HFFc6 (cell line): ENCODE data around the gene SMNDC1. TPM values are rescaled to one million over a fixed set of nuclear protein-coding genes. Genes with fewer than 3 reads are reported as not detected.

Source experiments
- DNase-seq: peaks from one replicate; pipeline ENCODE4 v3.0.0-alpha.2; 2018
- H3K27ac Mint-ChIP-seq: 2 replicates; pipeline ENCODE4 v1.8.0; 2020; ENCODE audit warnings: mild to moderate bottlenecking, mixed read lengths
- H3K27me3 Mint-ChIP-seq: 2 replicates; pipeline ENCODE4 v1.8.0; 2021; ENCODE audit warnings: mild to moderate bottlenecking, moderate library complexity, mixed read lengths; ENCODE audit not compliant: insufficient read depth
- H3K36me3 Mint-ChIP-seq: 2 replicates; pipeline ENCODE4 v1.8.0; 2021; ENCODE audit warnings: low read depth, mixed read lengths
- H3K4me1 Mint-ChIP-seq: 2 replicates; pipeline ENCODE4 v1.8.0; 2020; ENCODE audit warnings: low read depth, mixed read lengths
- H3K4me3 Mint-ChIP-seq: 2 replicates; pipeline ENCODE4 v1.8.0; 2020; ENCODE audit warnings: mild to moderate bottlenecking, moderate library complexity, mixed read lengths
- H3K9me3 Mint-ChIP-seq: 2 replicates; pipeline ENCODE4 v1.8.0; 2020; ENCODE audit warnings: mild to moderate bottlenecking, mixed read lengths
- total RNA-seq, 6 experiments: library from RNA; stranded (reverse); fragmentation: NEBNext Ultra II Directional; extraction: Animal tissue kit (Norgen Biotek cat#: 25700); gene quantifications; 2 replicates in 1 of 6; 3 replicates in 5 of 6; pipeline ENCODE4 v1.2.3, GENCODE V29; 2021
- TF ChIP-seq, protein P1 (sequence below): fragments of 200-600 bp; sonication (generic); IDR thresholded peaks from 2 replicates; pipeline ENCODE4 v1.5.0; 2021; ENCODE audit warnings: antibody characterized with exemption, mild to moderate bottlenecking

Gene SMNDC1
- total RNA-seq, 6 experiments from 2014 or later: 31.5 to 37.5 (median 34.8) TPM

DNA sequence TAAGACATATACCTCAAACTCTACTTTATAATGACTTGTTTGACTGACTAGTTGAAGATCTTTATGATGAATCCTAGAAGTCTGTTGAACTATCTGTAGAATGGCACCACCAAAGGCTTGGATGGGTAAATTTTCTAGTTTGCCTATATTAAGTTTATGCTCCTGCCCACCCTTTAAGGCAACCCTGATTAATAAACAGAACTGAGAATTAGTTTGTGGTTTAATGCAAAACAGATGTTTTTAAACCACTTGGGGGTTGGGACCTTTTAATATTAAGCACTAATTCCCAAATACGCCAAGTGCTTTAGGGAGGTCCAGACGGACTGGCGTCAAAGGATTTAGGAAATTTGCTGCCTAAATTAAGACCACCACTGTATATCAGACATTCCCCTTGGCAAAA is 20.5 kb downstream of the SMNDC1 start:
- DNase-seq: no peak
- Mint-ChIP-seq H3K4me1 (peaks cover 3% of the 10 kb centered on the region), H3K27ac (no peak overlapping the region), H3K4me3 (no peak overlapping the region), H3K36me3 (0 out of 2 replicates have a peak, but pooled peaks cover 4% of the 10 kb centered on the region), H3K9me3 (no peaks in the 10 kb centered on the region), H3K27me3 (no peaks in the 10 kb centered on the region; the same call in 1 of the 2 replicates)
- TF ChIP-seq, protein P1, sequence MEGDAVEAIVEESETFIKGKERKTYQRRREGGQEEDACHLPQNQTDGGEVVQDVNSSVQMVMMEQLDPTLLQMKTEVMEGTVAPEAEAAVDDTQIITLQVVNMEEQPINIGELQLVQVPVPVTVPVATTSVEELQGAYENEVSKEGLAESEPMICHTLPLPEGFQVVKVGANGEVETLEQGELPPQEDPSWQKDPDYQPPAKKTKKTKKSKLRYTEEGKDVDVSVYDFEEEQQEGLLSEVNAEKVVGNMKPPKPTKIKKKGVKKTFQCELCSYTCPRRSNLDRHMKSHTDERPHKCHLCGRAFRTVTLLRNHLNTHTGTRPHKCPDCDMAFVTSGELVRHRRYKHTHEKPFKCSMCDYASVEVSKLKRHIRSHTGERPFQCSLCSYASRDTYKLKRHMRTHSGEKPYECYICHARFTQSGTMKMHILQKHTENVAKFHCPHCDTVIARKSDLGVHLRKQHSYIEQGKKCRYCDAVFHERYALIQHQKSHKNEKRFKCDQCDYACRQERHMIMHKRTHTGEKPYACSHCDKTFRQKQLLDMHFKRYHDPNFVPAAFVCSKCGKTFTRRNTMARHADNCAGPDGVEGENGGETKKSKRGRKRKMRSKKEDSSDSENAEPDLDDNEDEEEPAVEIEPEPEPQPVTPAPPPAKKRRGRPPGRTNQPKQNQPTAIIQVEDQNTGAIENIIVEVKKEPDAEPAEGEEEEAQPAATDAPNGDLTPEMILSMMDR: no peak

DNA sequence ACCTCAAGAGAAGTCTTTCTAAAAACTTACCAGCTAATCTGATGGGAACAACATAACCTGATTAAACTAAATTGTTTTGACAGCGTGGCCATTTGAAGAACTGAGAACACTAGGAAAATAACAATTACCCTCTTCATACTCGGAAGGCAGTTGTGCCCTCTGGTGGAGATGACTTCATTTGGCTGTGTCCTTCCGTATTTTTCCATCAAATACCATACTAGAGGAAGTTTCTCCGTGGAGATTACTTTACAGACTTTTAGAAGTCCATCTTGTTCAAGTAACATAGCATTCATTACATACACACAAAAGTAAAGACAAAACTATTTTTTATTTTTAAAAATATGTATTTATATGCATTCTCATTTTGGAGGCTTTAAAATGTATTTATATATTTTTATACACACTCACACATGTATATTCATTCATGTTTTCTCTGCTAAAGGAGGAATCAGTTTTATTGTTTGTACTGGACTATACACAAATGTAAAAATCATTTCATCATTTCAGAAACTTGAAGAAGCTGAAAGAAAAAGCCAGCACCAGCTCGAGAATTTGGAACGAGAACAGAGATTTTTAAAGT is 25.2 kb downstream of the SMNDC1 start:
- H3K4me3 Mint-ChIP-seq: peak overlapping the region; percentile 71
- no peak overlapping the region for H3K27ac Mint-ChIP-seq
- DNase-seq: peak; percentile 52
- H3K27me3 Mint-ChIP-seq: no peaks in the 10 kb centered on the region; the same call in none of the 2 replicates
- no peaks in the 10 kb centered on the region for H3K36me3 Mint-ChIP-seq
- TF ChIP-seq, protein P1: peak; percentile 93
- H3K9me3 Mint-ChIP-seq: no peaks in the 10 kb centered on the region
- H3K4me1 Mint-ChIP-seq: peaks cover 8% of the 10 kb centered on the region

DNA sequence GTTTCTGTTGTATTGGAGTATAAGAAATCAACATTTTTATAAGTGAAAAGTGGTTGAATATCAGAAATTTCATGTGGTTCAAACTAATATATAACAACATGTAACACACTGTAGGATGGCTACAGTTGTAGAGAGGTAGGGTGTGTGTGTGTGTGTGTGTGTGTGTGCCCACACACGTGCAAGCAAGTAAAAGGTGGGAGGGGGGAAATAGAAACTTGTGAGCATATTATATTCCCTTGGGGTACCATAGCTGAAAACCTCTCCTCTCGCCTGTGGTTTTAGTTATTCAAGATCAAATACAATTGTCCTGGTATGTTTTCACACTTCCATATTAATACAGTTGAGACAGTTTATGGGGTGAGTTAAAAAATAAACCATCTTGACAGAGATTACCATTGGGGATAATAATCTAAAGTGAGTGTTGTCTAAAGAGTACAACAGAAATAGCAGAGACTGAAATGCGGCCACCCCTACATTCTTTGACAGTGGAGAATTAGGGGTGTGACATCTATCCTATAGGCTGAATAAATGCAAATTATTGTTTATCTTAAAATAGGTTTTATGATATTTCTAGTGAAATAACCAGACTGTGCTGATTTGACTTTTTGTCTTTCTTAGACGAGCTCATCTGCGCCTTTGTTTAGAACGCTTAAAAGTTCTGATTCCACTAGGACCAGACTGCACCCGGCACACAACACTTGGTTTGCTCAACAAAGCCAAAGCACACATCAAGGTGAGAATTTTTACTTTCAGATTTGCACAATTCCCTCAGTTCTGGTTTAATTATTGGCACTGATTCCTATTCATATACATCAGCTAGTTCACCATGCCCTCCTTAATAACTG is 25.9 kb downstream of the SMNDC1 start:
- Mint-ChIP-seq H3K27ac (no peak overlapping the region), H3K9me3 (no peaks in the 10 kb centered on the region), H3K27me3 (no peaks in the 10 kb centered on the region; the same call in none of the 2 replicates), H3K4me3 (peak overlapping the region; percentile 71), H3K4me1 (peaks cover 9% of the 10 kb centered on the region), H3K36me3 (no peaks in the 10 kb centered on the region)
- no peak for DNase-seq
- TF ChIP-seq, protein P1: no peak

DNA sequence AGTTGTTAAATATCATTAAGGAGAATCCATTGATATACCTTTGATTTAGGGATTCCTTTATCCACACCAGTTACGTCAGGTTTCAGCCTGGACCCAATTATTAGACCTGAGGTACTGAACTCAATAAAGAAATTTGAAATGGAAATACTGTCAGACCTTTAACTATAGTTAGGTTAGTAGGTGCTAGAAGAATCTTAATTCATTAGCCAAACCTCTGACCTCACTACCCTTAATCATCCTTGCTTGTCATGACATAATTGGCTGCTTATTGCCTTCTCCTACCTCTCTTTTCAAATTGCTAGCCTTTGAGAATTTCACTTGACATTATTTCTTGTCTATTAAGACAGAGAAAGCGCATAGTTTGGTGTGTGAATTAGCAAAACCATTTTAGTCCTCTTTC is 27.1 kb downstream of the SMNDC1 start:
- Mint-ChIP-seq H3K4me3 (no peak overlapping the region), H3K27me3 (peaks cover 1% of the 10 kb centered on the region), H3K9me3 (no peaks in the 10 kb centered on the region), H3K36me3 (no peaks in the 10 kb centered on the region), H3K27ac (no peak overlapping the region), H3K4me1 (peaks cover 15% of the 10 kb centered on the region)
- TF ChIP-seq, protein P1: no peak
- DNase-seq: no peak

DNA sequence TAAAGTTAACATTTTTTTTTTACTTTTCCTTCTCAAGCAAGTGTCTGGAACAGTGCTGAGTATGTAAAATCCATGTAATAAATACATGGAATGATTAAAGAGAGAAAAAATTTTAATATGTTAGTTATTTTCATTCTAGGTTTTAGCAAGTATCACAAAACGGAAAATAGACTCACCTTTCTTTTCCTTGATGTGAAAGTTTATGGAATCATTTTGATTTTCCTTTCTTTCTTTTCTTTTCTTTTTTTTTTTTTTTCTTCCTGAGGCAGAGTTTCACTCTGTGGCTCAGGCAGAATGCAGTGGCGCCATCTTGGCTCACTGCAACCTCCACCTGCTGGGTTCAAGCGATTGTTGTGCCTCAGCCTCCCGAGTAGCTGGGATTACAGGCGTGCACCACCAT is 28.1 kb downstream of the SMNDC1 start:
- Mint-ChIP-seq H3K9me3 (no peaks in the 10 kb centered on the region), H3K4me1 (peaks cover 15% of the 10 kb centered on the region), H3K27me3 (peaks cover 1% of the 10 kb centered on the region), H3K4me3 (no peak overlapping the region), H3K27ac (no peak overlapping the region), H3K36me3 (no peaks in the 10 kb centered on the region)
- TF ChIP-seq, protein P1: no peak
- no peak for DNase-seq
